ENCODE results near the gene TFF1.

TFF1 gene

GRCh38 chr21:42358937-42359336, 7.4 kb downstream of the TFF1 start:
- no peak for DNase-seq

GRCh38 chr21:42358261-42358660, 8.1 kb downstream of the TFF1 start:
- DNase-seq: no peak

- DNase-seq: no peak
These were observed 9.0 kb downstream of the TFF1 start for GRCh38 chr21:42357307-42357706.

- DNase-seq: no peak
These were observed 9.7 kb downstream of the TFF1 start for GRCh38 chr21:42356650-42357049.

GRCh38 chr21:42356046-42356445, 10.3 kb downstream of the TFF1 start:
- DNase-seq: no peak

- peak; percentile 28 for DNase-seq
These were observed 12.7 kb downstream of the TFF1 start for GRCh38 chr21:42353623-42354022.

GRCh38 chr21:42352441-42353095, 13.8 kb downstream of the TFF1 start:
- DNase-seq: peak; percentile 48

GRCh38 chr21:42351626-42352440, 14.5 kb downstream of the TFF1 start:
- DNase-seq: peak; percentile 50

- peak; percentile 41 for DNase-seq
These were observed 15.4 kb downstream of the TFF1 start, which contains the start of gene TFF2 for GRCh38 chr21:42350927-42351426. TSS of gene TFF2 (minus strand) at chr21:42350994. CDS start at chr21:42350957, 37 bp downstream.

- peak; percentile 36 for DNase-seq
These were observed 15.9 kb downstream of the TFF1 start for GRCh38 chr21:42350318-42350910.

GRCh38 chr21:42349420-42350317, 16.7 kb downstream of the TFF1 start:
- DNase-seq: peak; percentile 50

- DNase-seq: peak; percentile 16
These were observed 17.6 kb downstream of the TFF1 start for GRCh38 chr21:42348762-42349161.

- DNase-seq: peak; percentile 53
These were observed 18.6 kb downstream of the TFF1 start for GRCh38 chr21:42347601-42348327.

- DNase-seq: peak; percentile 30
These were observed 19.3 kb downstream of the TFF1 start for GRCh38 chr21:42346866-42347600.

- no peak for DNase-seq
These were observed 19.9 kb downstream of the TFF1 start for GRCh38 chr21:42346441-42346840.

GRCh38 chr21:42344631-42345030, 21.7 kb downstream of the TFF1 start:
- DNase-seq: no peak

GRCh38 chr21:42343963-42344510, 22.3 kb downstream of the TFF1 start:
- DNase-seq: peak; percentile 33

GRCh38 chr21:42343556-42343955, 22.8 kb downstream of the TFF1 start:
- peak; percentile 54 for DNase-seq

- DNase-seq: no peak
These were observed 23.2 kb downstream of the TFF1 start for GRCh38 chr21:42343101-42343500.

GRCh38 chr21:42341776-42342542, 24.4 kb downstream of the TFF1 start:
- peak; percentile 39 for DNase-seq

All from activated effector memory CD4-positive, alpha-beta T cell treated with anti-CD3 and anti-CD28 coated beads, Interleukin-2, amount 50 U/mL, for 16 hours (primary cell).